ENCODE measurements around the gene AP2A1. TPM values are rescaled to one million over a fixed set of nuclear protein-coding genes. Genes with fewer than 3 reads are reported as not detected.

Gene AP2A1
- total and polyA plus RNA-seq, 2 donors (not counting 1 experiment from before 2014, with no cell fraction given), result 48.4 to 56.9 TPM

DNA sequence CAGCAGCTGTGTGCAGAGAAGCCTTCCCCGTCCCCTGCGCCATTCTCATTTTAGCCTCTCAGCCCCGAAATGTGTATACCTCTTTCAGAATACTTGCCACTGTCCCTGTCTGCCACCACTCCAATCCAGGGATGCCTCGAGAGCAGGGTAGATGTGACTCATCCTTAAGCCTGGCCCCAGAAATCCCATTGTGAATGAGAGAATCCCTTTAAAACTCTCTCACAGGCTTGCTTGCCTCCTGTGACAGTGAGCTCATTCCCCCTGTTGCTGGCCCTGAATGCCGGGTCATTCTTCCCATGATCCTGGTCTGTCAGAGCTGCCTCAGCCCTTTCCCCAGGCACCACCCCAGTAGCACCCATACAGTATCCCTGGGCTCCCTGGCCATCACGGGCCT lies 9.6 kb downstream of the AP2A1 start:
- Histone ChIP-seq H3K27ac (ENCODE audit: low read length in 2 of 2) (no peak overlapping the region), H2AFZ (ENCODE audit: insufficient read depth, low read depth, low read length, poor library complexity, severe bottlenecking) (no peak overlapping the region), H3K4me3 (ENCODE audit: control extremely low read depth in 1 of 5, extremely low read depth in 1 of 5, insufficient read depth in 1 of 5, low read depth in 2 of 5, low read length in 4 of 5) (no peak overlapping the region), H3K9ac (ENCODE audit: low read length) (no peak overlapping the region), H3K36me3 (replicated peaks in 1 of 2; ENCODE audit: control extremely low read depth in 1 of 2, control insufficient read depth in 1 of 2, extremely low read depth in 1 of 2, insufficient read depth in 2 of 2, low read length in 1 of 2) (peaks cover 0 to 6% of the 10 kb centered on the region in 2 experiments), H3K9me3 (ENCODE audit: control extremely low read depth in 1 of 3, control insufficient read depth in 2 of 3, insufficient read depth in 1 of 3, low read length in 2 of 3) (no peaks in the 10 kb centered on the region), H4K20me1 (ENCODE audit: control insufficient read depth, insufficient read depth, low read length, poor library complexity, severe bottlenecking) (peaks cover 42% of the 10 kb centered on the region), H3K4me2 (replicated peaks; ENCODE audit: low read depth, low read length, poor library complexity, severe bottlenecking) (no peak overlapping the region), H3K79me2 (ENCODE audit: control insufficient read depth, insufficient read depth, low read length) (peaks cover 60% of the 10 kb centered on the region), H3K4me1 (ENCODE audit: control insufficient read depth in 2 of 2, insufficient read depth in 2 of 2, low read length in 2 of 2) (peaks cover 17 to 20% of the 10 kb centered on the region in 2 donors), H3K27me3 (replicated peaks in 1 of 4; ENCODE audit: control extremely low read depth in 1 of 4, control insufficient read depth in 3 of 4, insufficient read depth in 4 of 4, low read length in 3 of 4) (no peaks in the 10 kb centered on the region)
- no peak overlapping the region for H3K4me3 Mint-ChIP-seq
- no peak for DNase-seq
- peak overlapping the region; percentile 47 for H3K27ac Mint-ChIP-seq
- ATAC-seq (ENCODE audit: low read depth), result no peak
- ChIA-PET CTCF (no interaction called here), POLR2A (interaction anchor here (0.7 kb wide), 1 partner anchor 29 kb away, joined by 7 read pairs; no protein-coding TSS in a partner anchor)
- TF ChIP-seq CTCF (IDR thresholded peaks at IDR 0.05) (no peak), EZH2 (IDR thresholded peaks at IDR 0.05; ENCODE audit: borderline replicate concordance, insufficient read depth, low read depth, low read length, poor library complexity, severe bottlenecking) (no peak)
- no peaks in the 10 kb centered on the region for H3K9me3 Mint-ChIP-seq (ENCODE audit: insufficient read depth)
- WGBS (ENCODE audit: insufficient coverage), result 94% methylated on average over 6 of the region's 6 CpGs
- H3K4me1 Mint-ChIP-seq, result peaks cover 30% of the 10 kb centered on the region
- H3K27me3 Mint-ChIP-seq, result no peaks in the 10 kb centered on the region
- intact Hi-C loops (cut with micrococcal nuclease), result no loop called here

GRCh38 chr19:49779731-49780555 lies 13.1 kb downstream of the AP2A1 start:
- WGBS (ENCODE audit: insufficient coverage), result 60% methylated on average over 10 of the region's 11 CpGs
- no peak for TF ChIP-seq EZH2 (IDR thresholded peaks at IDR 0.05; ENCODE audit: borderline replicate concordance, insufficient read depth, low read depth, low read length, poor library complexity, severe bottlenecking)
- TF ChIP-seq CTCF (IDR thresholded peaks at IDR 0.05), result no peak
- Mint-ChIP-seq H3K4me1 (peaks cover 23% of the 10 kb centered on the region), H3K9me3 (ENCODE audit: insufficient read depth) (no peaks in the 10 kb centered on the region), H3K27me3 (no peaks in the 10 kb centered on the region), H3K27ac (peak overlapping the region; percentile 85), H3K4me3 (peak overlapping the region; percentile 42)
- Histone ChIP-seq H3K79me2 (ENCODE audit: control insufficient read depth, insufficient read depth, low read length) (peaks cover 48% of the 10 kb centered on the region), H2AFZ (ENCODE audit: insufficient read depth, low read depth, low read length, poor library complexity, severe bottlenecking) (no peak overlapping the region), H3K4me1 (ENCODE audit: control insufficient read depth in 2 of 2, insufficient read depth in 2 of 2, low read length in 2 of 2) (peaks cover 17 to 25% of the 10 kb centered on the region in 2 donors), H3K9me3 (ENCODE audit: control extremely low read depth in 1 of 3, control insufficient read depth in 2 of 3, insufficient read depth in 1 of 3, low read length in 2 of 3) (no peaks in the 10 kb centered on the region), H3K9ac (ENCODE audit: low read length) (peak overlapping the region; percentile 30), H3K27me3 (replicated peaks in 1 of 4; ENCODE audit: control extremely low read depth in 1 of 4, control insufficient read depth in 3 of 4, insufficient read depth in 4 of 4, low read length in 3 of 4) (no peaks in the 10 kb centered on the region), H3K4me3 (ENCODE audit: control extremely low read depth in 1 of 5, extremely low read depth in 1 of 5, insufficient read depth in 1 of 5, low read depth in 2 of 5, low read length in 4 of 5) (no peak overlapping the region), H3K27ac (ENCODE audit: low read length in 2 of 2) (peak overlapping the region; percentile 52 to 64), H3K4me2 (replicated peaks; ENCODE audit: low read depth, low read length, poor library complexity, severe bottlenecking) (peak overlapping the region; percentile 29), H3K36me3 (replicated peaks in 1 of 2; ENCODE audit: control extremely low read depth in 1 of 2, control insufficient read depth in 1 of 2, extremely low read depth in 1 of 2, insufficient read depth in 2 of 2, low read length in 1 of 2) (peaks cover 7 to 28% of the 10 kb centered on the region in 2 experiments), H4K20me1 (ENCODE audit: control insufficient read depth, insufficient read depth, low read length, poor library complexity, severe bottlenecking) (peaks cover 21% of the 10 kb centered on the region)
- POLR2A ChIA-PET, result interaction anchor here (0.6 to 1.2 kb wide), 2 partner anchors 13 to 102 kb away, joined by 3 read pairs; partner anchors contain the start of gene AP2A1
- DNase-seq, result peak; percentile 55
- CTCF ChIA-PET, result interaction anchor here (1.7 kb wide), 1 partner anchor 85 kb away, joined by 3 read pairs; no protein-coding TSS in a partner anchor
- ATAC-seq (ENCODE audit: low read depth), result peak; percentile 49
- intact Hi-C loops (cut with micrococcal nuclease), result no loop called here
